ENCODE measurements around the gene UBE2H.

UBE2H gene

GRCh38 chr7:129807863-129808262 lies 144.9 kb downstream of the UBE2H start:
- no peaks in the 10 kb centered on the region for H3K9me2 ChIP-seq (replicated peaks; ENCODE audit: insufficient read depth, low read length)
- no peaks in the 10 kb centered on the region for H3F3A ChIP-seq (ENCODE audit: insufficient read depth)
- no peak overlapping the region for H2AFZ ChIP-seq (ENCODE audit: low read depth, low read length, severe bottlenecking)
- H3K27ac ChIP-seq (ENCODE audit: low read depth, low read length), result no peak overlapping the region
- H4K20me1 ChIP-seq (ENCODE audit: low read depth, low read length), result no peaks in the 10 kb centered on the region
- no peak overlapping the region for H3K4me3 ChIP-seq (ENCODE audit: insufficient read depth, low read length, poor library complexity, severe bottlenecking)
- H3K9ac ChIP-seq (ENCODE audit: low read length), result no peak overlapping the region
- H3K27me3 ChIP-seq (ENCODE audit: low read length), result no peaks in the 10 kb centered on the region
- H3K36me3 ChIP-seq (ENCODE audit: low read length), result no peaks in the 10 kb centered on the region
- no peaks in the 10 kb centered on the region for H3K79me2 ChIP-seq (ENCODE audit: insufficient read depth, low read length)
- H3K9me3 ChIP-seq (ENCODE audit: insufficient read depth, low read length), result no peaks in the 10 kb centered on the region
- TF ChIP-seq EZH2phosphoT487 (conservative IDR thresholded peaks at IDR 0.05; ENCODE audit: low read length) (no peak), CTCF (IDR thresholded peaks at IDR 0.05; ENCODE audit: insufficient read depth, low read length, poor library complexity, severe bottlenecking) (no peak)
- H3K4me2 ChIP-seq (ENCODE audit: low read depth, low read length, poor library complexity, severe bottlenecking), result no peak overlapping the region

- Histone ChIP-seq H3K36me3 (ENCODE audit: low read length) (no peaks in the 10 kb centered on the region), H3K4me3 (ENCODE audit: insufficient read depth, low read length, poor library complexity, severe bottlenecking) (no peak overlapping the region), H3K9me3 (ENCODE audit: insufficient read depth, low read length) (no peaks in the 10 kb centered on the region), H3K79me2 (ENCODE audit: insufficient read depth, low read length) (no peaks in the 10 kb centered on the region), H3K27ac (ENCODE audit: low read depth, low read length) (no peak overlapping the region), H3K9me2 (replicated peaks; ENCODE audit: insufficient read depth, low read length) (no peaks in the 10 kb centered on the region), H3K27me3 (ENCODE audit: low read length) (no peaks in the 10 kb centered on the region), H3K9ac (ENCODE audit: low read length) (no peak overlapping the region), H2AFZ (ENCODE audit: low read depth, low read length, severe bottlenecking) (no peak overlapping the region), H4K20me1 (ENCODE audit: low read depth, low read length) (no peaks in the 10 kb centered on the region), H3K4me2 (ENCODE audit: low read depth, low read length, poor library complexity, severe bottlenecking) (no peak overlapping the region), H3F3A (ENCODE audit: insufficient read depth) (no peaks in the 10 kb centered on the region)
- TF ChIP-seq CTCF (IDR thresholded peaks at IDR 0.05; ENCODE audit: insufficient read depth, low read length, poor library complexity, severe bottlenecking) (no peak), EZH2phosphoT487 (conservative IDR thresholded peaks at IDR 0.05; ENCODE audit: low read length) (no peak)
Observed at GRCh38 chr7:129804890-129805719, 147.7 kb downstream of the UBE2H start.

- no peaks in the 10 kb centered on the region for H3K79me2 ChIP-seq (ENCODE audit: insufficient read depth, low read length)
- H3K9me2 ChIP-seq (replicated peaks; ENCODE audit: insufficient read depth, low read length), result no peaks in the 10 kb centered on the region
- H3K36me3 ChIP-seq (ENCODE audit: low read length), result no peaks in the 10 kb centered on the region
- no peaks in the 10 kb centered on the region for H3F3A ChIP-seq (ENCODE audit: insufficient read depth)
- H3K4me2 ChIP-seq (ENCODE audit: low read depth, low read length, poor library complexity, severe bottlenecking), result no peak overlapping the region
- no peak overlapping the region for H3K9ac ChIP-seq (ENCODE audit: low read length)
- no peaks in the 10 kb centered on the region for H4K20me1 ChIP-seq (ENCODE audit: low read depth, low read length)
- H3K9me3 ChIP-seq (ENCODE audit: insufficient read depth, low read length), result no peaks in the 10 kb centered on the region
- no peak overlapping the region for H3K4me3 ChIP-seq (ENCODE audit: insufficient read depth, low read length, poor library complexity, severe bottlenecking)
- no peak overlapping the region for H2AFZ ChIP-seq (ENCODE audit: low read depth, low read length, severe bottlenecking)
- no peak overlapping the region for H3K27ac ChIP-seq (ENCODE audit: low read depth, low read length)
- TF ChIP-seq EZH2phosphoT487 (conservative IDR thresholded peaks at IDR 0.05; ENCODE audit: low read length) (no peak), CTCF (IDR thresholded peaks at IDR 0.05; ENCODE audit: insufficient read depth, low read length, poor library complexity, severe bottlenecking) (no peak)
- no peaks in the 10 kb centered on the region for H3K27me3 ChIP-seq (ENCODE audit: low read length)
Observed at GRCh38 chr7:129804111-129804889, 148.5 kb downstream of the UBE2H start.
